ENCODE data around the gene PRR35.
A peak's percentile ranks its signal among the peaks of the same experiment; 100 is the strongest.

PRR35 gene

GRCh38 chr16:564690-565418, 4.7 kb downstream of the PRR35 start:
- DNase-seq (ENCODE audit: low read depth): no peak

GRCh38 chr16:565419-566330, 5.5 kb downstream of the PRR35 start:
- no peak for DNase-seq (ENCODE audit: low read depth)

DNA sequence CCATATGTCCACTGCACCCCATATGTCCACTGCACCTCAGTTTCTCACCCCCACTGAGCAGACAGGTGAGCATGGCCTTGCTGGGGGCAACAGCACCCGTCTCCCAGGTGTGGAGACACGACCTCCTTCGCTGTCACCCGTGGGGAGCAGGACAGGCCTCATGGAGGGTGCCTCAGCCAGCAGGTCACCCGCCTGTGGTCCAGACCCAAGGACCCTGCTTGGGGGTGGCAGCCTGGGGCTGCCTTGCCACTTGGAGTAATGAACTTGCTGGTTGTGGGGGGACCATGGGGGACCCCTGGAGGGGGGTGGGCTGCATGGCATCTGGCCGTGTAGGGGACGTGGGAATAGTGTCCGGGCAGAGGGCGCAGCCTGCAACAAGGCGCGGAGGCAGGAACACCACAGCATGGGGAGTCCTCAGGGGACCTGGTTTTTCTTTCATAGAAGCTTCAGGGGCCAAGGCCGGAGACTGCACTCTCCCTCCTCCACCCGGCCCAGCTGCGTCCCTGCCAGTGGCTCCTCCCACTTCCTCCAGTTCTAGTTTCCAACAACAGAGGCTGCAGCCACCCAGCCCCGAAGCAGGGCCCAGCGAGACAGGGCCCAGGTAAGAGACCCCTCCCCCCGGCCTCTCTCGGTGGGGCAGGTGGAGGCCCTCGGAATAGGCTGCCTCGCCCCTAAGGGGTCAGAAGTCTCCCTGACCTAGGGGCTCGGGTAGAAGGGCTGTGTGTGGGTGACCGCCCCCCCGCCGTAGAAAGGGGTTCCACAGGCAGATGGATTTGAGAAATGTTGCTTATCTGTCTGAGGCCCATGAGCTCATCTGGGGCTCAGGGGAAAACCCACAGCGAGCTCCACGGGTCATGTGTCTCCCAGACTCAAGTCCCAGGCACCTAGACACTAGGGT, 6.5 kb downstream of the PRR35 start, which contains the start of gene NHLRC4:
Gene NHLRC4 (plus strand): TSS at position 531 of the 898 bp plus-strand sequence. CDS start 1,043 bp downstream, outside the sequence.
- no peak for DNase-seq (ENCODE audit: low read depth)

GRCh38 chr16:567373-568256, 7.4 kb downstream of the PRR35 start:
- no peak for DNase-seq (ENCODE audit: low read depth)

DNA sequence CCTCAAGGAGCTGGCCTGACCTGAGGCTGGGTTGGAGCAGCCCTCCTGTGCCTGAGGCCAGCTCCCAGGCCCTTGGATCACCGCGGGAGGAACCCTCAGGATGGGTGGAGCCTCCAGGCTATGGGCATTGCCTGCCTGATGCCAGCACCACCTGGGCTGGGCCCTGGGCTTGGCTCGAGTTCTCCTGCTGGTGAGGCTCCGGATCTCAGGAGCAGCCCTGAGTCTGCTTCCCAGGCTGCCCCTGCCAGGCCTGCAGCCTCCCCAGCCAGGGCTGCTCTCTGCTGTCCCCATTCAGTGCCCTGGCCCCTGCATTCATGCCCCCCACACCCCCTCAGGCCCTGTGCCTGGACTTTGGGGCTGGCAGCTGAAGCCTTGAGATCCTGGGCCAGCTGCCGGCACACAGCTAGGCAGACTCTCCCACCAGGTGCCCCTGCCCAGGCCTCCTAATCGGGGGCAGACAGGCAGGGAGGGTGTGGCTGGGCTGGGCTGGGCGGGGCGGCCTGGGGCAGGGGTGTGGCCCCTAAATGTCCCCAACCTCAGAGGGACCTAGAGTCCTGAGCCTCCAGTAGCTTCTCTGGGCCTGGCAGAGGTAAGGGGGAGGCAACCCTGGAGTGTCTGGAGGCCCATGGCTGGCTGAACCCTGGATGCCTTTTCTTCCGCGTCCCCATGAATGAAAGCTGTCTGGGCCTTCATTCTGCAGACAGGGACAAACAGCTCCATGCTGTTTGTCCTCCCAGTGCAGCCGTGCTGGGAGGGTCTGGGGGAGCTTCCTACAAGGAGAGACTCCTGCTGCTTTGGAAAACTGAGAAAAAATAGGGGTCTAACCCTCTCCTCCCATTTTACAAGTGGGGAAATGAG, 8.4 kb downstream of the PRR35 start:
- DNase-seq (ENCODE audit: low read depth): no peak

GRCh38 chr16:569445-570254, 9.5 kb downstream of the PRR35 start, which contains the start of gene PIGQ:
PIGQ (plus strand) TSS chr16:569968; CDS start chr16:574075, 4,107 bp downstream.
- DNase-seq (ENCODE audit: low read depth): peak; percentile 61

DNA sequence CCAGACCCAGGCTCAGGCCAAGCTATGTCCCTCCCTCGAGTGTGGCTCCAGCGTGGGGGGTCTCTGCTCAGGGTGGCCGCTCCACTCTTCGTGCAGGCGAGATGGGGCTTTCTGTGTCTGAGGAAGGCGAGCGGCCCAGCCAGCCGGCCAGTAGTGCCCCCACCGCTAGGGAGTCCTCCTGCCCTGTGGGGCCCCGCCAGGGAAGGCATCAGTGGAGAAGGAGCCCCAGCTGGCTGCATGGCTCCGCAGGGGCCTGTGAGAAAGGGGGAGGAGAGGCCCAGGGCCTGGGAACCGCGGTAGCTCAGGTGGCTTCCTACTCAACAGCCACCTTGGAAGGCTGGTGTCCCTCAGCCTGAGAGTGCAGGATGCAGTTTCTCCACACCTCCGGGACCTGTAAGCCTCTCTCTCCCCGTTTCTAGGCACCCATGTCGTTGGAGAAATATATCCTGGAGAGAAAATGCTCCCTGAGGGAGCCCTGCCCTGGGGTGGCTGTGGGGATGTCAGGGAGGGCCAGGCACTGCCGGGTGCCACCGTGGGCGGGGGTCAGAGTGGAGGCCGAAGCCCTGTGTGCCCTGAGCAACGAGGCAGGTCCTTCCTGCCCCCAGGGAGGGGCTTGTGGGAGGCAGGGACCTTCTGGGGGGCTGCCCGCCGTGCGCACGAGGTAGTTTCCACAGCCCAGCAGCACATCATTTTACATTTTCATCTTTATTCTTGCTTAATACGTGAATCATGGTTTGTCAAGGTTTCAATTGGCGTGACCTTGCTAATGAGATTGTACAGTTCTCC, 12.9 kb downstream of the PRR35 start:
- no peak for DNase-seq (ENCODE audit: low read depth)

DNA sequence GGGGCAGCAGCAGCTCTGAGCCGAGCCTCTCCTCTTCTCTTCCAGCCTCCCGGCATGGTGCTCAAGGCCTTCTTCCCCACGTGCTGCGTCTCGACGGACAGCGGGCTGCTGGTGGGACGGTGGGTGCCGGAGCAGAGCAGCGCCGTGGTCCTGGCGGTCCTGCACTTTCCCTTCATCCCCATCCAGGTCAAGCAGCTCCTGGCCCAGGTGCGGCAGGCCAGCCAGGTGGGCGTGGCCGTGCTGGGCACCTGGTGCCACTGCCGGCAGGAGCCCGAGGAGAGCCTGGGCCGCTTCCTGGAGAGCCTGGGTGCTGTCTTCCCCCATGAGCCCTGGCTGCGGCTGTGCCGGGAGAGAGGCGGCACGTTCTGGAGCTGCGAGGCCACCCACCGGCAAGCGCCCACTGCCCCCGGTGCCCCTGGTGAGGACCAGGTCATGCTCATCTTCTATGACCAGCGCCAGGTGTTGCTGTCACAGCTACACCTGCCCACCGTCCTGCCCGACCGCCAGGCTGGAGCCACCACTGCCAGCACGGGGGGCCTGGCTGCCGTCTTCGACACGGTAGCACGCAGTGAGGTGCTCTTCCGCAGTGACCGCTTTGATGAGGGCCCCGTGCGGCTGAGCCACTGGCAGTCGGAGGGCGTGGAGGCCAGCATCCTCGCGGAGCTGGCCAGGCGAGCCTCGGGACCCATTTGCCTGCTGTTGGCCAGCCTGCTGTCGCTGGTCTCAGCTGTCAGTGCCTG, 14.0 kb downstream of the PRR35 start:
- no peak for DNase-seq (ENCODE audit: low read depth)

DNA sequence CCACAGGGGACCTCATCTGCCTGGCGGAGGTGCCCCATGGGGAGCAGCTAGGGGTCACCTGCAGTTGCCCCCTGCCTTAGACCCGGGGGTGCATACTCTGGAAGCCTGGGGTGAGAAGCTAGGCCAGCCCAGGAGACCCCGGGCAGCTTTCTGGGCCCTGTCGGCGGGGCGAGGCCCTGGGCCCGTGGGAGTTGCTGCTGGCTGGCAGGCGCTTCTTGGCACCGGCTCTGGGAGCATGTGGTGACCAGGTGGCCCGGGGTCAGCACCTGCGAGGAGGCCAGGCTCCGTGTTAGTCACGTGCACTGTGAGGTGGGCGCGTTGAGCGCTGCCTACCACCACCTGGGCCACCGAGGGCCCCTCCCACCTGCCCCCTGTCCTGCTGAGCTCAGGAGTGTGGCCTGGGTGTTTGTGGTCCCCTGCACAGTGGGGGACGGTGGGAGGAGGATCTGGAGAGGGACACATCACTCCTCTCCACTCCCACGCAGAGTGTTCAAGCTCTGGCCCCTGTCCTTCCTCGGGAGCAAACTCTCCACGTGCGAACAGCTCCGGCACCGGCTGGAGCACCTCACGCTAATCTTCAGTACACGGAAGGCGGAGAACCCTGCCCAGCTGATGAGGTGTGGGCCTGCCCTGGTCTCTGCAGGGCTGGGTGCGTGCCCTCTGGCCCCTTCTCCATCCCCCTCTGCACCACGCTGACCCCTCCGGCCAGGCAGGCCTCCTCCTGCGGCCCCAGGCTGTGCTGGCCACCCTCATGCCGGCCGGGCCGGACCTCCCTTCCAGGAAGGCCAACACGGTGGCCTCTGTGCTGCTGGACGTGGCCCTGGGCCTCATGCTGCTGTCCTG, 15.4 kb downstream of the PRR35 start:
- no peak for DNase-seq (ENCODE audit: low read depth)

GRCh38 chr16:576197-576822, 16.1 kb downstream of the PRR35 start:
- DNase-seq (ENCODE audit: low read depth): no peak

DNA sequence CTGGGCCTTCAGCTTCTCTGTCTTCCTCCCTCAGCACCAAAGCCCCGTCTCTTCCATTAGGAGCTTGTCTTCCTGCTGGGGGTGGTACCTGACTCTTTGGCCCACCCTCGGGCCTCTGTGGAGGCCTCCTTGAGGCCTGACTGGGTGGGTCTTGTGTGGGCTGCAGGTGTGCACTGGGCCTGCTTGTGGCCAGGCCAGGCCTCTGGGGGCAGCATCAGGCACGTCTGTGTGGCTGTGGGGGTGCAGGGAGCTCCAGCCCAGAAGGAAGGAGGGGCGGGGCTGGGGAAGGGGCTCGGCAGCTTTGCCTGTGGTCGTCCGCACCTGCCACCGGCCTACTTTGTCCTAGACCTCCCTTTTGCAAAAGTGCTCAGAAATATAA, 16.6 kb downstream of the PRR35 start:
- no peak for DNase-seq (ENCODE audit: low read depth)

- DNase-seq (ENCODE audit: low read depth): no peak
These were observed 17.6 kb downstream of the PRR35 start for GRCh38 chr16:577796-578195.

- no peak for DNase-seq (ENCODE audit: low read depth)
These were observed 18.2 kb downstream of the PRR35 start for GRCh38 chr16:578232-578869.

DNA sequence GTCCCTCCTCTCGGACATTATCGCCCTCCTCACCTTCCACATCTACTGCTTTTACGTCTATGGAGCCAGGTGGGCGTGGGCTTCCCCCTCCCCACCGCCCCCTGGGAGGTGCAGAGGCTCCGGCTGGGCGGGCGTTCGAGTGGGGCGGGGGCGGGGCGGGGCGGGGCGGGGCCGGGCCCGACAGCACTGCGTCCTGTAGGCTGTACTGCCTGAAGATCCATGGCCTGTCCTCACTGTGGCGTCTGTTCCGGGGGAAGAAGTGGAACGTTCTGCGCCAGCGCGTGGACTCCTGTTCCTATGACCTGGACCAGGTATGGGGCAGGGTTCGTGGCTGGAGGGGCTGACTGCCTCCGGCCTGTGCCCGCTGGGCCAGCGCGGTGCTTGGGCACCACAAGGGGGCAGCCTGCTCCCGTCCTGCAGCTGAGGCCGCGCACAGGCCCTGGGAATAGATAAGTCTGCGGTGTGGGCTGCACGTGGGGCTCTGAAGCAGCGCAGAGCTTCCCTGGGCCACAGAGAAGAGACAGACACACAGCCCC, 18.7 kb downstream of the PRR35 start:
- DNase-seq (ENCODE audit: low read depth): peak; percentile 37
